ENCODE measurements around the gene IRF2BPL.

DNA sequence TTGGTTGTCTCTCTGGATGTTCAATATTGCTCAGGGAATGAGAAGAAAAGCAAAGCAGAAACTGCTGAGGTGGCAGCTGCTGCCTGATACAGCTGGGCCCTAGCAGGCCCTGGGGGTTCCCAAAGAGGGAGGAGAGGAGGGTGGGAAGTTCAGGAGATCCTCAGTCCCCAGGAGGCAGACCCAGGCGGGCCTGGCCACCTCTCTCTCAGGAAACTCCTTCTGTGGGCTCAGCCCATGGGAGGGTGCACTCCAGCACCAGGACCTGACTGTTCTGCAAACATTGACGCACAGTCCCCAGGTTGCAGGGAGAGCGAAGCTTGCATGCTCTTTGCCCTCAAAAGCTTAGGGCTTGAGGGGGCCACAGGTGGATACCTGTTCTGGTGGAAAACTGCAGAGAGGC lies 29.6 kb downstream of the IRF2BPL start:
- TF ChIP-seq POLR2A (IDR thresholded peaks at IDR 0.05; ENCODE audit: low read depth, low read length) = no peak
- no peak for TF ChIP-seq CTCF (conservative IDR thresholded peaks at IDR 0.05; ENCODE audit: low read depth, low read length)
- no peak for TF ChIP-seq CEBPB (IDR thresholded peaks at IDR 0.05; ENCODE audit: low read depth, low read length)
- no peak for TF ChIP-seq SMC3 (IDR thresholded peaks at IDR 0.05; ENCODE audit: low read depth, low read length)
- no peak for TF ChIP-seq RAD21 (IDR thresholded peaks at IDR 0.05; ENCODE audit: low read length)
- TF ChIP-seq, protein P1, sequence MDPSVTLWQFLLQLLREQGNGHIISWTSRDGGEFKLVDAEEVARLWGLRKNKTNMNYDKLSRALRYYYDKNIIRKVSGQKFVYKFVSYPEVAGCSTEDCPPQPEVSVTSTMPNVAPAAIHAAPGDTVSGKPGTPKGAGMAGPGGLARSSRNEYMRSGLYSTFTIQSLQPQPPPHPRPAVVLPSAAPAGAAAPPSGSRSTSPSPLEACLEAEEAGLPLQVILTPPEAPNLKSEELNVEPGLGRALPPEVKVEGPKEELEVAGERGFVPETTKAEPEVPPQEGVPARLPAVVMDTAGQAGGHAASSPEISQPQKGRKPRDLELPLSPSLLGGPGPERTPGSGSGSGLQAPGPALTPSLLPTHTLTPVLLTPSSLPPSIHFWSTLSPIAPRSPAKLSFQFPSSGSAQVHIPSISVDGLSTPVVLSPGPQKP (IDR thresholded peaks at IDR 0.05; ENCODE audit: borderline replicate concordance, low read depth, low read length) = no peak
- no peak for TF ChIP-seq CHD1 (IDR thresholded peaks at IDR 0.05; ENCODE audit: low read depth, low read length)
- TF ChIP-seq FOS (IDR thresholded peaks at IDR 0.05; ENCODE audit: low read depth, low read length) = no peak
- no peak for TF ChIP-seq RCOR1 (IDR thresholded peaks at IDR 0.05; ENCODE audit: insufficient replicate concordance, low read length)
- no peak for TF ChIP-seq NFE2L2 (IDR thresholded peaks at IDR 0.05; ENCODE audit: low read depth, low read length)
- no peak for TF ChIP-seq BHLHE40 (IDR thresholded peaks at IDR 0.05; ENCODE audit: low read depth, low read length)
- TF ChIP-seq MAZ (IDR thresholded peaks at IDR 0.05; ENCODE audit: borderline replicate concordance, low read depth, low read length) = no peak
- no peak for TF ChIP-seq USF2 (IDR thresholded peaks at IDR 0.05; ENCODE audit: low read depth, low read length)

Measured in IMR-90 (cell line).